CD4-positive, alpha-beta T cell (primary cell): ENCODE measurements around the gene MAP7D3. TPM values are rescaled to one million over a fixed set of nuclear protein-coding genes. Genes with fewer than 3 reads are reported as not detected.

Experiments
- ATAC-seq: fragments of 200-7000 bp; cut with Tn5 transposase; one replicate; pipeline ENCODE4 v1.10.0; 2022; ENCODE audit warnings: mild to moderate bottlenecking; ENCODE audit not compliant: poor library complexity
- CTCF ChIA-PET: fragments of 350-600 bp; sonication (Branson Sonifier 250); formaldehyde crosslinking; loops from one replicate; lab custom pipeline; 2021; ENCODE audit warnings: antibody characterized with exemption, inconsistent platforms; lab: Charles Lee
- POLR2A ChIA-PET: fragments of 350-600 bp; sonication (Branson Sonifier 250); formaldehyde crosslinking; loops from one replicate; lab custom pipeline; 2021; ENCODE audit warnings: antibody characterized with exemption, inconsistent platforms; lab: Charles Lee
- DNase-seq, 14 experiments: peaks; one replicate each; pipeline ENCODE4 v3.0.0-alpha.2; 2013 to 2020; ENCODE audit warnings: mixed read lengths in 2 of 14
- H3K27ac ChIP-seq, 2 donors: one replicate each; pipeline versions ENCODE4 v1.5.1 to v1.7.0; 2013; ENCODE audit warnings: low read length in 2 of 2, low read depth in 1 of 2, mild to moderate bottlenecking in 1 of 2
- H3K27me3 ChIP-seq, 2 experiments: 1 replicate in 1 of 2; 2 replicates in 1 of 2; pipeline versions ENCODE4 v1.6.1 to v1.7.0; 2013; ENCODE audit warnings: low read length in 2 of 2, control low read depth in 1 of 2, mild to moderate bottlenecking in 1 of 2, moderate library complexity in 1 of 2; ENCODE audit not compliant: insufficient read depth in 2 of 2, control insufficient read depth in 1 of 2
- H3K36me3 ChIP-seq: one replicate; pipeline ENCODE4 v1.6.1; 2013; ENCODE audit warnings: low read length, control low read depth; ENCODE audit not compliant: insufficient read depth
- H3K4me1 ChIP-seq: one replicate; pipeline ENCODE4 v1.6.1; 2013; ENCODE audit warnings: low read length, control low read depth; ENCODE audit not compliant: insufficient read depth
- H3K4me3 ChIP-seq: one replicate; pipeline ENCODE4 v1.5.1; 2013; ENCODE audit warnings: mild to moderate bottlenecking, low read length, moderate library complexity
- H3K9me3 ChIP-seq, 2 experiments: 1 replicate in 1 of 2; 2 replicates in 1 of 2; pipeline versions ENCODE4 v1.6.1 to v1.7.0; 2013; ENCODE audit warnings: low read length in 2 of 2, mild to moderate bottlenecking in 2 of 2, control low read depth in 1 of 2, moderate library complexity in 1 of 2; ENCODE audit not compliant: control insufficient read depth in 1 of 2, insufficient read depth in 1 of 2
- H3K27ac Mint-ChIP-seq: one replicate; pipeline ENCODE4 v1.8.0; 2020; ENCODE audit warnings: mixed read lengths
- H3K27me3 Mint-ChIP-seq: one replicate; pipeline ENCODE4 v1.8.0; 2021; ENCODE audit warnings: mixed read lengths
- H3K36me3 Mint-ChIP-seq: one replicate; pipeline ENCODE4 v1.8.0; 2021; ENCODE audit warnings: low read depth, mixed read lengths
- H3K4me1 Mint-ChIP-seq: one replicate; pipeline ENCODE4 v1.8.0; 2021; ENCODE audit warnings: low read depth, mixed read lengths
- H3K4me3 Mint-ChIP-seq: one replicate; pipeline ENCODE4 v1.8.0; 2020; ENCODE audit warnings: mild to moderate bottlenecking, mixed read lengths
- H3K9me3 Mint-ChIP-seq: one replicate; pipeline ENCODE4 v1.8.0; 2020; ENCODE audit warnings: mixed read lengths
- CTCF ChIP-seq: fragments of 200-600 bp; IDR thresholded peaks from one replicate; pipeline ENCODE4 v1.8.0; 2022; ENCODE audit warnings: antibody characterized with exemption, mild to moderate bottlenecking
- intact Hi-C, 2 experiments: fragments of 100-400 bp; cut with DNase I in 1 of 2; cut with micrococcal nuclease in 1 of 2; formaldehyde crosslinking; loops; one replicate each; pipeline versions ENCODE4 v1.15.1 to v1.9.0; 2023 to 2025; cut with DNase I, micrococcal nuclease
- total RNA-seq, 174 experiments: library from RNA in 2 of 174; stranded (reverse) in 2 of 174; gene quantifications; one replicate each; pipeline ENCODE4 v1.2.3 and lab custom pipeline; 2021 to 2026

MAP7D3 gene
- total RNA-seq, 2 experiments from 2014 or later: 3.2 to 3.7 TPM

GRCh38 chrX:136273986-136274385 lies 22.8 kb upstream of the MAP7D3 start:
- intact Hi-C loops: no loop called here
- ATAC-seq (no peak), DNase-seq (no peak)
- ChIA-PET CTCF (no interaction called here), POLR2A (no interaction called here)
- Histone ChIP-seq H3K4me1 (no peaks in the 10 kb centered on the region), H3K27me3 (no peaks in the 10 kb centered on the region), H3K4me3 (no peak overlapping the region), H3K36me3 (no peaks in the 10 kb centered on the region), H3K27ac (no peak overlapping the region), H3K9me3 (no peaks in the 10 kb centered on the region)
- Mint-ChIP-seq H3K27me3 (peaks cover 5% of the 10 kb centered on the region), H3K4me1 (no peaks in the 10 kb centered on the region), H3K9me3 (no peaks in the 10 kb centered on the region), H3K4me3 (no peak overlapping the region), H3K27ac (no peak overlapping the region), H3K36me3 (no peaks in the 10 kb centered on the region)
- no peak for TF ChIP-seq CTCF

- ChIA-PET CTCF (no interaction called here), POLR2A (no interaction called here)
- Histone ChIP-seq H3K9me3 (no peaks in the 10 kb centered on the region), H3K4me3 (no peak overlapping the region), H3K4me1 (no peaks in the 10 kb centered on the region), H3K27ac (no peak overlapping the region), H3K36me3 (no peaks in the 10 kb centered on the region), H3K27me3 (no peaks in the 10 kb centered on the region)
- H3K4me3 Mint-ChIP-seq: no peak overlapping the region
- peaks cover 5% of the 10 kb centered on the region for H3K27me3 Mint-ChIP-seq
- no peaks in the 10 kb centered on the region for H3K36me3 Mint-ChIP-seq
- TF ChIP-seq CTCF: no peak
- no peak for ATAC-seq
- intact Hi-C loops: no loop called here
- H3K4me1 Mint-ChIP-seq: no peaks in the 10 kb centered on the region
- no peak for DNase-seq
- no peak overlapping the region for H3K27ac Mint-ChIP-seq
- H3K9me3 Mint-ChIP-seq: no peaks in the 10 kb centered on the region
Observed at GRCh38 chrX:136272325-136272724, 21.1 kb upstream of the MAP7D3 start.

- no peaks in the 10 kb centered on the region for H3K4me1 ChIP-seq
- Mint-ChIP-seq H3K4me3 (no peak overlapping the region), H3K36me3 (no peaks in the 10 kb centered on the region), H3K27ac (no peak overlapping the region), H3K4me1 (no peaks in the 10 kb centered on the region), H3K9me3 (no peaks in the 10 kb centered on the region), H3K27me3 (no peaks in the 10 kb centered on the region)
- intact Hi-C loops: no loop called here
- no peak for DNase-seq
- no peak for ATAC-seq
- no peak for TF ChIP-seq CTCF
- ChIA-PET POLR2A (no interaction called here), CTCF (interaction anchor here (0.8 kb wide), 1 partner anchor 109 kb away, joined by 3 read pairs; no protein-coding TSS in a partner anchor)
- no peaks in the 10 kb centered on the region for H3K27me3 ChIP-seq
- H3K27ac ChIP-seq: no peak overlapping the region
- H3K36me3 ChIP-seq: no peaks in the 10 kb centered on the region
- H3K4me3 ChIP-seq: no peak overlapping the region
- no peaks in the 10 kb centered on the region for H3K9me3 ChIP-seq
Observed at GRCh38 chrX:136271300-136271699, 20.1 kb upstream of the MAP7D3 start.
